Superior temporal gyrus (tissue), 1 donor: ENCODE data around the gene TDRD7.
"Not testable (repeated sequence)": the region's sequence is repeated elsewhere in the genome, so short reads cannot be mapped to it uniquely, and the experiment has no call there.

Source experiments
- DNase-seq: peaks from one replicate; pipeline ENCODE4 v3.0.0-alpha.2; 2016; ENCODE audit errors: extremely low spot score

TDRD7 gene

DNA sequence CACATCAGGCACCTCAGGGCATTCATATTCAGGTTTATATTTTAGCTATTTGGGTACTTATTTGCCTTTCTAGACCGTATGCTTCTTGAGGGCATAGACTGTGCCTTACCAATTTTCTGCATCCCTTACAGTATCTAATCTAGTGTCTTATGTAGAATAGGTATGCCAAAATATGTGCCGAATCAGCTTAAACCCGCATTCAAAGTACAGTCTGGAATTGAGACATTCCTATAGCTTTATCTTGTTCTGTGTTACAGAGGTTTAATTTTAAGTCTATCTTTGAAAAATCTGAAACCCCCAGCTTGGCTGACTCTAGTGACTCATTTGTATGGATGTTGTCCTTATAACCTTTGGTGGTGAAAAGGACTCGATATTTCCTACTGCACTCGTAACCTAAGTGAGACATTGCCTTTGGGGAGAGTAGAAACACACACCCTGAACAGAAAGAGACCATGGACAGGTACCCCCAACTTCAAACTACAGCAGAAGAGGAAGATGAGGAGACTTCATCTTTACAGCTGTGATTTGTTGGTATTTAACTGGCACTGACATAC, 62.6 kb downstream of the TDRD7 start:
- DNase-seq: no peak

DNA sequence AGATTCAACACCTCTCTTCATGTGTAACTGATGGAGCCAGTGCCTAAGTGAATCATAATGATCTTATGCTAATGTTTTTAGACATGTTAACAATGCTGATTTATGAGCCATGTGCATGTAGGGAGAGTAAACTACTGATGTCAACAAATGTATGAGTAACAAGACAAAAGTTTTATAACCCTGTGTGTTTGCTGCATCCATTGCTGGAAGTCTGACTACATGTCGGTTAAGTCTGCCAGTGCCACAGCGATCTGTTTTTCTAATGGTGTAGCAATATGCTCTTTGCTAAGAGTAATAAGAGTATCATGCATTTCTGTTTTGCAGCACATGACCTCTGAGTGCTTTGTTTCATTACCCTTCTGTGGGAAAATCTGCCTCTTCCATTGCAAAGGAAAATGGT, 63.2 kb downstream of the TDRD7 start:
- DNase-seq: no peak

DNA sequence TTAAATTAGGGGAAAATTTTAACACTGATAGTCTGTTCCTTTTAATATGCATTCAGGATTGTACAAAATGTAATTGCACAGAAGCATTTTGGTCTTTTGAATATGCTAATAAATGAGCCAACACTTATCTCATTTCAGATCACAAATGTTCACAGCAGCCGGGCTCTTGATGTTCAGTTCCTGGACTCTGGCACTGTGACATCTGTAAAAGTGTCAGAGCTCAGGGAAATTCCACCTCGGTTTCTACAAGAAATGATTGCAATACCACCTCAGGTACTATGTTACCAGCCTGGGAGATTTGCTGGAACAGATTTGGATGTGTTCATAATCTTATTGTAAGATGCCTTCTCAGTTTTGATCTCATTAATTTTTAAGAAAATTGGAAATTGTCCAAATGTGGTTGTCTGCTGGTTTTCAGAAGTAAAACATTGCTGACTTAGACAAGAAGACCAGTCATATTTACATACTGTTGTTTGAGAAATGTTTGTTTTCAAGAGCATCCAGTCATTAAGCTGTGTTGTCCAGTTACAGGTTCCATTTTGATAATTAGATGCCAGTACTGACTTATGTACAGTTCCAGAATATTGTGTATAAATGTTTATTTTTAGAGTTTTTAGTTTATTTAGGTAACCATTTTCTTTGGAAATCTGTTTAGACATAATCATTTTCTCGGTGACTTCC, 66.5 kb downstream of the TDRD7 start:
- DNase-seq: no peak

DNA sequence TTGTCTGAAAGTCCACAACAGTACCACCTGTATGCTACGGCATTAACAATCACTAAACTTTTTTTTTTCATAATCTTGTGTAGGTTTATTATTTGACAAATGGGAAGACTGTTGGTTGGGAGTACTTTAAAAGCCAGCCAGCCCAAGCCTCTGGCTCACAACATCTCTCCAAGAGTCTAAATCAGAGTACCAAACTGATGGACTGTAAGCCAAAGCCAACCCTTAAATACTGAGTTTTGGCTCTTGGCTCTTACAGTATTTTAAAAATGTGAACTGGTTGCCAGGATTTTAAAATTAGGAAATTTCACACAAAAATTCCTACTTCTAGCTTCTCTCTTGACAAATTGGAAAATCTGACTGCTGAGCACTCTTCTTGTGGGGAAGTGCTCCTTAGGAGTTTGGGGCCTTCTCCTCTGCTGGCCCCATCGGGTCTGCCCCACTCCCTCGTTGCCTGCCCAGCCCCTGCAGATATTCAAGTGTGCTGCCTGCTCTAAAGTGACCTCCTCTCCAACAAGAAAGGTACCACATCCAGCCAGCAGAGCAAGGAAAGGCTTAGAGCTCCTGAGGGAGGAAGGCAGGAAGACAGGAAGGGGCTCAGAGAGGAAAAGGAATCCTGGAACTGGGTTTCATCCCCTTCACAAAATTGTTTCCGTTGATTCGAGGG, 67.7 kb downstream of the TDRD7 start:
- DNase-seq: no peak

DNA sequence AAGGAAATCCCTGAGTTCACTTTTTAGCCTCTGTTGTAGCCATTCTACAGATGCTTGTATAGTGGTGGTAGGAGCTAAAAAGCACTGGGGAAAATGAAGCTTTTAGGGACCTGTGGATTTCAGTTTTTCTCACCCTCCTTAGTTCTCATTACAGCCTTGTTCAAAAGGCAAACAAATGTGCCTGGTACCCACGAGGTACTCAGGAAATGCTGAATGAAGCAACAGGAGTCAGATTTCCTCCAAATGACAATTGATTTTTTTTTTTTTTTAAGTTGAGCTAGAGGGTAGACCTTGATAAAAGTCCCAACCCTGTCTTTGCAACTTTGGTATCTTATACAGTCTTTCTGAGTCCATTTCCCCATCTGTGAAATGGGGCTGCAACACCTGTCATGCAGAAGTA, 68.3 kb downstream of the TDRD7 start:
- no peak for DNase-seq

DNA sequence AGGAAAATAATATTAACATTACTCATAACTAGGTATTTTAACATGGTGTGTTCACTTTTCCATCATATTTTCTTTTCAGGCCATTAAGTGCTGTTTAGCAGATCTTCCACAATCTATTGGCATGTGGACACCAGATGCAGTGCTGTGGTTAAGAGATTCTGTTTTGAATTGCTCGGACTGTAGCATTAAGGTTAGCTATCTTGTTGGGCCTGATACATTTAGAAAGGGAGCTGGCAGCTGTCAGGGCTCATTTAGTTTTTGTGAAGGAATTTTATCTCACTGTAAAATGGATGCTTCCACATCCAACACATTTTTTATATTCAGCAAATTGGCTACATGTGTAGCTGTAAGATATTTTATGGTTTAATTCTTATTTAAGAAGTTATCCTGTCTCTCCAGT, 68.9 kb downstream of the TDRD7 start:
- DNase-seq: no peak

DNA sequence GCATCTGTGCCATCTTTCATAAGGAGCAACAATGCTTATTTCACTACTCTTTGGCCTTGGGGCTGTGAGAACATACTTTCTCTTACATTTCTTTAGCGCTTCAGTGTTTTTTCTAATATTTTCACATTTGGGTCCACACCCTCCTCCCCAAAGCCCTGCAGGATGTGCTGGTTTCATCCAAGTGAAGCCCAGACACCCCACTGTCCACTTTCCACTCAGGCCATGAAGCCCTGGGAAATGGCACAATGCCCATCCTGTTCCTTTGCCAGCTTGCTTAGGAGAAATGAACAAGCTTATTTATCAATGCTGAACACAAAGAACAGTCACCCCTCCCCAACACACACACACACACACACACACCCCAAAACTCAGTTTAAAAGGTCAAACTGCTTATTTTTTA, 72.2 kb downstream of the TDRD7 start:
- DNase-seq: peak; percentile 84

DNA sequence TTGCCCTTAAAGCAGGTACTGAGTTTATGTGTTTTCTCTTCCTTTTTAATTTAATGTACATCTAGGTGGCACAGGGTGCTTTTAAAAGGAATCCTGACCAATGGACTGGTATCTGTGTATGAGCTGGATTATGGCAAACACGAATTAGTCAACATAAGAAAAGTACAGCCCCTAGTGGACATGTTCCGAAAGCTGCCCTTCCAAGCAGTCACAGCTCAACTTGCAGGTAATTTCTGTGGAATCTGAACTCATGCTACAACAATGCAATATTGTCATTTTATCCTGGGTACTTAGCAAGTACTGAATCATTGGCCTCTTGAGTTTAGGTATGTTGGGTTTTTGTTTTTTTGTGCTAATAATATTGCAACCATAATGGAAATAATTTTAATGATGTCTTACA, 75.2 kb downstream of the TDRD7 start:
- DNase-seq: no peak

DNA sequence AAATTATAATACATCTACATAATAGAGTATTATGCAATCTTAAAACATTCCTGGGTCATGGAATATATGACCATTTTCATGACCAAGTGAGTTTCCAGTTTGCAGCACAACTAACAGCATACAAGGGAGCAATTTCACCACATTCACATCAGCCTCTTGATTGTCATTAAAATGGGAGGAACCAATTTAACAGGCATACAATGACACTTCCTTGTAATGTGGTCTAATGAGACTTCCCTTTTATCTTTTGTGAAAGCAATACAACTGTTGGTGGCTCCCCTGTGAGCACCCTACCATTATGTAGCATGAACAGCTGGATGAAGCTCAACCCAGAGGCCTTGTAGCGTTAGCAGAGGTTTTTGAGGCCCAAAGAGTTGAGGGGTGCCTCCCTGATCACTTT, 76.0 kb downstream of the TDRD7 start:
- no peak for DNase-seq

DNA sequence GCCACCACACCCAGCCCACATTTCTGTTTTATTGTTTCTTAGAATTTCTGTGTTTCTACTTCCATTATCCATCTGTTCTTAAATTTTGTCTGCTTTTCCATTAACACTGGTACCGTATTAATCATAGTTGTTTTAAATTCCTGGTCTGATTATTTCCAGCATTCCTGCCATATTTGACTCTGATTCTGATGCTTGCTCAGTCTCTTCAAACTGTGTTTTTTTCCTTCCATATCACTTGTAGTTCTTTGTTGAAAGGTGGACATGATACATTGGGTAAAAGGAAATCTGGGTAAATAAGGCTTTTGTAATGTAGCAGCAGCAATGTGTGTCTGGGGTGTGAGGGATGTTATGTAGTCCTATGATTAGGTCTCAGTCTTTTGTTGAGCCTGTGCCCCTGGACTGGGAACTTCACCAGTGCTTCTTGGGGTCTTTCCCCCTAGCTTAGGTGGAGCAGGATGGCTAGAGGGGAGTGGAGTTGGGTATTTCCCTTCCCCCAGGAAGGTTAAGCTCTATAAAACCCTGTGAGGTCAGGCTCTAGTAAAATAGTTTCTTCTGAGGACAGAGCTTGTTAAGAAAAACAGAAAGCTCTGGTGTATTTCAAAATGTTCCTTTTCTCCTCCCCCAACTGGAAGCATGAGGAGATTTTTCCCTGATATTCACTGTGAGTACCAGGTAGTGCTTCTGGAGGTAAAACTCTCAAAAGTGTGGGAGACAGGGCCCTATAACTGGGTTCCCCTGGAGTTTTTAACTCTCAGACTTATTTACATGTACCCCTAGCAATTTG, 79.5 kb downstream of the TDRD7 start:
- no peak for DNase-seq

DNA sequence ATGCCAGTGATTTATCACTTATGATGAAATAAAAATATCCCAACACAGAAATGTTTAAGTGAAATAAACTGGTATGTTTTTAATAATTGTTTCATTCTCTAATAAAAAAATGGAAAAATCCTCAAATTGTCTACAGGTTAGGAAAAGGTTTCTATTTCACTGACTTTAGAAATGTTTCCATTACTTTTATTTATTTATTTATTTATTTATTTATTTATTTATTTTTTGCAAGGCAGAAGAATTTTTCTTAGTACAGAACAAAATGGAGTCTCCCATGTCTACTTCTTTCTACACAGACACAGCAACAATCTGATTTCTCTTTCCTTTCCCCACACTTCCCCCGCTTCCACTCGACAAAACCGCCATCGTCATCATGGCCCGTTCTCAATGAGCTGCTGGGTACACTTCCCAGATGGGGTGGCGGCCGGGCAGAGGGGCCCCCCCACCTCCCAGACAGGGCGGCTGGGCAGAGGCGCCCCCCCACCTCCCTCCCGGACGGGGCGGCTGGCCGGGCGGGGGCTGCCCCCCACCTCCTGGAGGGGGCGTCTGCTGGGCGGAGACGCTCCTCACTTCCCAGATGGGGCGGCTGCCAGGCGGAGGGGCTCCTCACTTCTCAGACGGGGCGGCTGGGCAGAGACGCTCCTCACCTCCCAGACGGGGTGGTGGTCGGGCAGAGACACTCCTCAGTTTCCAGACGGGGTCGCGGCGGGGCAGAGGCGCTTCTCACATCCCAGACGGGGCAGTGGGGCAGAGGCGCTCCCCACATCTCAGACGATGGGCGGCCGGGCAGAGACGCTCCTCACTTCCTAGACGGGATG, 85.9 kb downstream of the TDRD7 start:
- not testable (repeated sequence) for DNase-seq

DNA sequence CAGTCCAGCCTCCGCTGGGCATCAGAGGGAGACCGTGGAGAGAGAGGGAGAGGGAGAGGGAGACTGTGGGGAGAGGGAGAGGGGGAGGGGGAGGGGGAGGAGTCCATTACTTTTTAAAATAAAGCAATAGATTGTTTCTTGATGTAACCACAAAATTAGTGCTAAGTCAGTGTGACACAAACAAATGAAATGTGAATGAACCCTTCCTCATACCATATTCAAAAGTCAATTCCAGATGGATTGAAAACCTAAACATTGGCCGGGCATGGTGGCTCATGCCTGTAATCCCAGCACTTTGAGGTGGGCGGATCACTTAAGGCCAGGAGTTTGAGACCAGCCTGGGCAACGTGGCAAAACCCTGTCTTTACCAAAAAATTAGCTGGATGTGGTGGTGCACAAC, 87.0 kb downstream of the TDRD7 start:
- DNase-seq: not testable (repeated sequence)

DNA sequence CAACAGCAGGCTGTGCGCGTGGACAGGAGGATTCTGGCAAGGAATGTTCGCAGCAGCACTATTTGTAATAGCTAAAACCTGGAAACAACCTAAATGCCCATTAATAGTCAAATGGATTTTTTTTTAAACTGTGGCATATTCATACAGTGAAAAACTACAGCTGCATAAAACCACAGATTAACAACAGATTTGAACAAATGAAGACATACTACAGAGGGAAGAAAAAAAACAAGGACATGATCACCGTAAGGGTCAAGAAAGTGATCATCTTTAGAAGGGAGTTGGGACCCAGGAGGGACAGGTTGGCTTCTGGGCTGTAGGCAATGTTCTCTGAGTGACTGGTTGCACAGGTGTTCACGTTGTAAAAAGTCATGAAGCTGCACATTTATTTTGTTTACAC, 88.4 kb downstream of the TDRD7 start:
- no peak for DNase-seq

DNA sequence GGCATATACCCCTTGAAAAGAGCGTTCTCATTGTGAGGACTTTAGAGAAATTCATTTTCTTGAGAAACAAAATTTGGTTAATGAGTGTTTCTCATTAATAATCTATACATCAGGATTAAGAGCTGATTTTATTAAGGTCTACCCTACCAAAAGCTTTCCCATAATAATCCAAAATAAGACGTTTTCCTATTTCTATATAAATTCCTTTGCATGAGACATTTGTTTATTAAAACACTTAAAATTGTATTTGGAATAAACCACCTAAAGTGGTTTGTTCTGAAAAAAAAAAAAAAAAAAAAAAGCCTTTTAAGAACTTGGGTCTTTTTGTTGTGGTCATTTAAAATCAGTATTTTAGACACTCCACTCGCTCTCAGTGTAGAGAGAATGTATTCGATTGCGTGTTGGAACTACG, 88.9 kb downstream of the TDRD7 start:
- no peak for DNase-seq

DNA sequence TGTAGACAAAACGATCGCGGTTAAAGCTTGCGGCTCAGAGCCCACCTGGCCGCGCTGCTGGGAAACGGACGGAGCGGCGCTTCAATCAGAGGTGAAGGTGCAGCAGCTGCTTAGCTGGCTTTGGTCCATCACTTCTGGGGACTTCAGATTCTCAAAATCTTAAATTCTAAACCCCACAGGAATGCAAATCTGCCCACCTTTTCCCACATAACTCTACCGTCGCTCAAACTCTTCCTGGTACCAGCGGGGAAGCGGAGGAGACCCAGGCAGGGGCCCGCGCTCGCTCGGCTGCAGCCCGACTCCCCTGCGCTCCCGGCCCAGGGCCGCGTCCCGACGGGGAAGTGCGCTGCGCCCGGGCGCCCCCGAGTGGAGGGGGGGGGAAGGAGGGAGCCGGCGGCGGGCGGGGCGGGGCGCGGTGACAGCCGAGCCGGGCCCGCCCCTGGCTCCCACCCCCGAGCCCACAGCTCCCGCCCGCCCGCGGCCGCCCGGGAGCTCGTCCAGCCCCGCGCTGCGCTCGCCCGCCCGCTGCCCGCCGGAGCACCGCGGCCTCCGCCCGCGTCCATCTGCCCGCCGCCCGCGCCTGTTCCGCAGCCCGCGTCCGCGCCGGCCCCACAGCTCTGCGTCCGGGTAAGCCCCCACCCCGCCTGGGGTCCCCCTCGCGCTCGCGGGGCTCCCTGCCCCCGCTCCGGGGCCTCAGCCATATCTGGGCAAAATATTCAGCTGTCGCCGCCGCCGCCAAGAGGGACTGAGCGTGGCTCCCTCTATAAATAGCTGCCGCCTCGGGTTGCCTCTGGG, 89.5 kb downstream of the TDRD7 start, which contains the start of gene TMOD1:
TSS of gene TMOD1 (plus strand) at position 490 of the 795 bp plus-strand sequence. CDS start 22,523 bp downstream, outside the sequence.
- DNase-seq: peak; percentile 40

DNA sequence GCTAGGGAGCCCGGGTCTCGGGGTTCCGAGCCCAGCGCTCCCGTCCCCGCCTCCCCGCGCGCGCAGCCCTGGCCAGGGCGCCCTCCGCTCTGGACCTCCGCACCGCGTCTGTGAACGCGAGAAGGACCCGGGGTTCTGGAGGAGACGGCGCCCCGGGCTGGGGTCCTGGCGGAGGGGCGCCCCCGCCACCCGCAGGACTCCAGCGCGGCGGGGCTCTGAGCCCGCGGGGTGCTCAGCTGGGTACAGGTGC, 90.0 kb downstream of the TDRD7 start:
- DNase-seq: no peak

DNA sequence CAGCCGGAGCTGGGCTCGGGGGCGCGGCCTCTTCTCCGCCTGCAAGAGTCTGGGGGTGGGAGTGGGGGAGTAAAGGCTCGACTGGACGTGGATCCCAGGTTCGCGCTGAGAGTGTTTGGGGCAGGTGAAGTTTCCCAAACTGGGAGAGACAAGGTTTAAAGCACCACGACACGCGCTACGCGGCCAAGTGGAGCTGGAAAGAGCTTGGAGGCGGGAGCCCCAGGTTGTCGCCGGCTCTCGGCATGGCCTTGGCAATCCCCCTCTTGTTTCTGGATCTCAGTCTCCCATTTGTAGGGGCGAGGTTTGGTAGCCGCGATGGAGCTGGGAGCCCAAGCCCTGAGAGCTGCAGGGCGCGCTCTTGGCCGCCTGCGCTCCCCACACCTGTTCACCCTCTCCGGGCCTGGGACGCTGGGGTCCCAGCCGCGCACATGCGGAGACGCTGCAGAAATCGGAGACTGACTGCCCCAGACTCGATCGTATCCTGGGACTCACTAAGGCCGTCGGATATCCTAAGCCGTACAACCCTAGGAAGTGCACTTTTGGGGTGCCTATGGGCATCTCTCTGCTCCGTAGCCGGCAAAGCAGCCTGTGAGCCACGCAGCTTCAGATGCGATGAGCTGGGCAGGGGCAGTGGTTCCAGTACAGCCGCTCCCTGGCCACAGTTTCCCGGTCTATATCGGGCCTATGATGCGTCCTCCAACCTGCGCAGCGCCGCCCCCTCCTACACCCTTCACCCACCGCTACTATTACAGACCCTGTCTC, 90.5 kb downstream of the TDRD7 start:
- DNase-seq: no peak

DNA sequence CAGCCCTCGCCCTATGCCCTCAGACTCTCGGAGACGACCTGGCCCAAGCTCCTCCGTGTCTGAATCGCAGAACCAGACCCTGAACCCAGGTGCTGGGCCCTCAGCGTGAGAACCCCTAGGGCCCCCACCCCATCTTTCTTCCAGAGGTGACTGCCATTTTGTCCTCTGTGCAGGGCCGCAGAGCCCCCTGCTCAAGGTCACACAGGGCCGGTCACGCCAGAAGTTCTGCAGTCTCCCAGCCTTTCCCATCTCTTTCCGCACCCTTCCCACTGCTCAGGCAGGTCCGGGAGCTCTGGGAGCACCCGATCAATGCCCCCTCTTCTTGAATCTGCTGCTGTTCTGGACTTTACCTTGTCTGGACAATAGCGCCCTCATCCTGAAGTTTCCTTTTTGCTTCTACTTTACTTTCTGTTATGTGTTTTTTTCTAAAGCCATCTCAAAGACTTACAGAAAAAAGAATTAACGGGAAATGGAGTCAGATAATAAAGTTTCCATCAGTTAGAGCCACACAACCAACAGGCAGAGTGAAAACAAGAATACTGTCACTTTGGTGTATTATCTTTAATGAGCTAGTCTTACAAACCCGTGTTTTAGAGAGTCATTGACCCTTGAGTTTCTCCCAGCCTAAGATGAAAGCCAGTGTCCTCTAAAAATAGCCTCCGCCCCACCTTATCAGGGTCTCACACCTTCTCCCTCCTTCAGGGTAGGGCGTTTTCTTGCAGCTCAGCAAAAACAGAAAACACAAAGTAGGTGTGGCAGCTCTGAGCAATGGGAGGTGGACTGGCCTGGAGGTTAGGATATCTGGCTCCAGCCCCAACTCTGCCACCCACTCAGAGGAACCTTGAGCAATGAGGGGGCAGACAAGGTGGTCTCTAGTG, 91.3 kb downstream of the TDRD7 start:
- DNase-seq: no peak

DNA sequence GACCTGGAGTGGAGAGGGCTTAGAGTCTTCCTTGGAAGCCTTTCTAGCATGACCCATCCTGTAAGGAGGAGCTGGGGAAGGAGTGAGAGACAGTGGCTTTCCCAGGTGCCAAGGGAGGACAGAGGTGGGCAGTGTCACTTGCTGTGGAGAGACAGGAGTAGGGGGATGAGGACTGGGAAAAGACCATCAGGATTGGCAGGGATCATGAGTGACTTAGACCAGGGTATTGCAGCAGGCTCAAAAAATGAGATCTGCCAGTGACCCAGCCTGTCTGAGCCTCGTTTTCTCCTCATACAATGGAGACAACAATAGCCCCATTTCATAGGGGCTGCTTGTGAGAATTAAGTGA, 91.9 kb downstream of the TDRD7 start:
- no peak for DNase-seq
